Measurements from ENCODE around the gene TIAM1. TPM values are rescaled to one million over a fixed set of nuclear protein-coding genes. Genes with fewer than 3 reads are reported as not detected.

TIAM1 gene
- total RNA-seq, 1 donor from 2014 or later, result 17.8 TPM

DNA sequence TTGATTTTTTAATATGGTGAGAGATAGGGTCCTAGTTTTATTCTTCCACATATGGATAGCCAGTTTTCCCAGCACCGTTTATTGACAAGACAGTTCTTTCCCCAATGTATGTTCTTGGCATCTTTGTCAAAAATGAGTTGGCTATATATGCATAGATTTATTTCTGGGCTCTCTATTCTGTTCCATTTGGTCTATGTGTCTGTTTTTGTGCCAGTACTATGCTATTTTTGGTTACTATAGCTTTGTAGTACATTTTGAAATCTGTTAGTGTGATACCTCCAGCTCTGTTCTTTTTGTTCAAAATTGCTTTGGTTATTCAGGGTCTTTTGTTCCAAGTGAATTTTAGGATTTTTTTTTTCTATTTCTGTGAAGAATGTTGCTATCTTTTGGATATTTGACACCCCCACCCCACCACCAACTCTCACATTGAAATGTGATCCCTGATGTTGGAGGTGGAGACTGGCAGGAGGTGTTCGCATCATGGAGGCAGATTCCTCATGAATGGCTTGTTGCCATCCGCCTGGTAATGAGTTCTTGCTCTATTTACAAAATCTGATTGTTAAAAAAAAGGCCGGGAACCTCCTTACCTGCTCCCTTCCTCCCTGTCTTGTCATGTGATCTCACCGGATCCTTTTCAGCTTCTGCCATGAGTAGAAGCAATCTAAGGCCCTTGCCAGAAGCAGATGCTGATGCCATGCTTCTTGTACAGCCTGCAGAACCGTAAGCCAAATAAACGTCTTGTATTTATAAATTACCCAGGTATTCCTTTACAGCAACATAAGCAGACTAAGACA, 251.0 kb downstream of the TIAM1 start:
- no peaks in the 10 kb centered on the region for H3K36me3 Mint-ChIP-seq (ENCODE audit: low read depth, unreplicated experiment)
- H3K27ac Mint-ChIP-seq (ENCODE audit: unreplicated experiment), result no peak overlapping the region
- H2AFZ ChIP-seq (ENCODE audit: low read depth, low read length), result no peak overlapping the region
- no peaks in the 10 kb centered on the region for H3K79me2 ChIP-seq (ENCODE audit: insufficient read depth, low read length)
- H3K9ac ChIP-seq (ENCODE audit: low read length), result no peak overlapping the region
- no peaks in the 10 kb centered on the region for H3K9me3 ChIP-seq (ENCODE audit: insufficient read depth, low read depth, low read length)
- no peak for TF ChIP-seq EZH2 (IDR thresholded peaks at IDR 0.05; ENCODE audit: insufficient read depth, low read length)
- TF ChIP-seq, protein P1, sequence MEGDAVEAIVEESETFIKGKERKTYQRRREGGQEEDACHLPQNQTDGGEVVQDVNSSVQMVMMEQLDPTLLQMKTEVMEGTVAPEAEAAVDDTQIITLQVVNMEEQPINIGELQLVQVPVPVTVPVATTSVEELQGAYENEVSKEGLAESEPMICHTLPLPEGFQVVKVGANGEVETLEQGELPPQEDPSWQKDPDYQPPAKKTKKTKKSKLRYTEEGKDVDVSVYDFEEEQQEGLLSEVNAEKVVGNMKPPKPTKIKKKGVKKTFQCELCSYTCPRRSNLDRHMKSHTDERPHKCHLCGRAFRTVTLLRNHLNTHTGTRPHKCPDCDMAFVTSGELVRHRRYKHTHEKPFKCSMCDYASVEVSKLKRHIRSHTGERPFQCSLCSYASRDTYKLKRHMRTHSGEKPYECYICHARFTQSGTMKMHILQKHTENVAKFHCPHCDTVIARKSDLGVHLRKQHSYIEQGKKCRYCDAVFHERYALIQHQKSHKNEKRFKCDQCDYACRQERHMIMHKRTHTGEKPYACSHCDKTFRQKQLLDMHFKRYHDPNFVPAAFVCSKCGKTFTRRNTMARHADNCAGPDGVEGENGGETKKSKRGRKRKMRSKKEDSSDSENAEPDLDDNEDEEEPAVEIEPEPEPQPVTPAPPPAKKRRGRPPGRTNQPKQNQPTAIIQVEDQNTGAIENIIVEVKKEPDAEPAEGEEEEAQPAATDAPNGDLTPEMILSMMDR (IDR thresholded peaks at IDR 0.05; ENCODE audit: insufficient read depth, low read depth, low read length), result no peak
- H3K4me2 ChIP-seq (ENCODE audit: low read length), result no peak overlapping the region
- no peaks in the 10 kb centered on the region for H3K4me1 ChIP-seq (ENCODE audit: insufficient read depth, low read length)
- no peaks in the 10 kb centered on the region for H3K36me3 ChIP-seq (ENCODE audit: insufficient read depth, low read length)
- no peaks in the 10 kb centered on the region for H4K20me1 ChIP-seq (ENCODE audit: insufficient read depth, low read length)
- H3K4me3 Mint-ChIP-seq (ENCODE audit: unreplicated experiment), result no peak overlapping the region
- DNase-seq (ENCODE audit: low read depth) (no peak), FAIRE-seq (no peak)
- no peak overlapping the region for H3K4me3 ChIP-seq (ENCODE audit: insufficient read depth, low read depth, low read length)
- no peaks in the 10 kb centered on the region for H3K27me3 Mint-ChIP-seq (ENCODE audit: low read depth, unreplicated experiment)
- H3K27me3 ChIP-seq (ENCODE audit: insufficient read depth, low read length), result no peaks in the 10 kb centered on the region
- no peak overlapping the region for H3K27ac ChIP-seq (ENCODE audit: low read depth, low read length)
- H3K4me1 Mint-ChIP-seq (ENCODE audit: low read depth, unreplicated experiment), result no peaks in the 10 kb centered on the region
- no peaks in the 10 kb centered on the region for H3K9me3 Mint-ChIP-seq (ENCODE audit: unreplicated experiment)

DNA sequence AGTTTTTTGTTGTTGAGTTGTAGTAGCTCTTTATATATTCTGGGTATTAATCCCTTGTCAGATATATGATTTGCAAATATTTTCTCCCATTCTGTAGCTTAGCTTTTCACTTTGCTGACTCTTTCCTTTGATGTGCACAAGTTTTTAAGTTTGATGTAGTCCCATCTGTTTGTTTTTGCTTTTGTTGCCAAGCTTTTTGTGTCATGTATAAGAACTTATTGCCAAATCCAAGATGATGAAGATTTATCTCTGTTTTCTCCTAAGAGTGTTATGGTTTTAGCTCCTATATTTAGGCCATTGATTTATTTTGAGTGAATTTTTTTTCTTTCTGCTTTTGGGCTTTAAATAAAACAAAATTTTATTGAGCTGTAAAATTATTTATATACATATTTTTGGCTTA, 253.7 kb downstream of the TIAM1 start:
- no peaks in the 10 kb centered on the region for H3K27me3 Mint-ChIP-seq (ENCODE audit: low read depth, unreplicated experiment)
- no peak overlapping the region for H3K27ac Mint-ChIP-seq (ENCODE audit: unreplicated experiment)
- no peaks in the 10 kb centered on the region for H3K36me3 Mint-ChIP-seq (ENCODE audit: low read depth, unreplicated experiment)
- no peak overlapping the region for H3K4me2 ChIP-seq (ENCODE audit: low read length)
- TF ChIP-seq, protein P1 (IDR thresholded peaks at IDR 0.05; ENCODE audit: insufficient read depth, low read depth, low read length), result no peak
- no peak for TF ChIP-seq EZH2 (IDR thresholded peaks at IDR 0.05; ENCODE audit: insufficient read depth, low read length)
- no peak overlapping the region for H3K4me3 Mint-ChIP-seq (ENCODE audit: unreplicated experiment)
- no peak overlapping the region for H3K4me3 ChIP-seq (ENCODE audit: insufficient read depth, low read depth, low read length)
- H3K79me2 ChIP-seq (ENCODE audit: insufficient read depth, low read length), result no peaks in the 10 kb centered on the region
- no peak for FAIRE-seq
- no peaks in the 10 kb centered on the region for H3K9me3 ChIP-seq (ENCODE audit: insufficient read depth, low read depth, low read length)
- DNase-seq (ENCODE audit: low read depth), result no peak
- H3K9me3 Mint-ChIP-seq (ENCODE audit: unreplicated experiment), result no peaks in the 10 kb centered on the region
- no peak overlapping the region for H3K27ac ChIP-seq (ENCODE audit: low read depth, low read length)
- no peaks in the 10 kb centered on the region for H3K4me1 Mint-ChIP-seq (ENCODE audit: low read depth, unreplicated experiment)
- H3K4me1 ChIP-seq (ENCODE audit: insufficient read depth, low read length), result no peaks in the 10 kb centered on the region
- H3K27me3 ChIP-seq (ENCODE audit: insufficient read depth, low read length), result peaks cover 2% of the 10 kb centered on the region
- H3K9ac ChIP-seq (ENCODE audit: low read length), result no peak overlapping the region
- H4K20me1 ChIP-seq (ENCODE audit: insufficient read depth, low read length), result no peaks in the 10 kb centered on the region
- H2AFZ ChIP-seq (ENCODE audit: low read depth, low read length), result no peak overlapping the region
- no peaks in the 10 kb centered on the region for H3K36me3 ChIP-seq (ENCODE audit: insufficient read depth, low read length)

DNA sequence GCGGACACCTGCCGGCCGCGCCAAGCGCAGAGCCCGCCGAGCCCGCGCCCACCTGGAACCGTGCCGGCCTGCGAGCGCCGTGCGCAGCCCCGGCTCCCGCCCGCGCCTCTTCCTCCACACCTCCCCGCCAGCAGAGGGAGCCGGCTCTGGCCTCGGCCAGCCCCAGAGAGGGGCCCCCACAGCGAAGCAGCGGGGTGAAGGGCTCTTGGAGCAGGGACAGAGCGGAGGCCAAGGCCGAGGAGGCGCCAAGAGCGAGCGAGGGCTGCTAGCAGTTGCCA, 255.6 kb downstream of the TIAM1 start:
- Histone ChIP-seq H2AFZ (ENCODE audit: low read depth, low read length) (no peak overlapping the region), H3K4me2 (ENCODE audit: low read length) (no peak overlapping the region), H3K79me2 (ENCODE audit: insufficient read depth, low read length) (no peaks in the 10 kb centered on the region), H3K4me1 (ENCODE audit: insufficient read depth, low read length) (no peaks in the 10 kb centered on the region), H3K27ac (ENCODE audit: low read depth, low read length) (no peak overlapping the region), H3K36me3 (ENCODE audit: insufficient read depth, low read length) (no peaks in the 10 kb centered on the region), H3K9ac (ENCODE audit: low read length) (no peak overlapping the region), H3K27me3 (ENCODE audit: insufficient read depth, low read length) (peaks cover 2% of the 10 kb centered on the region), H3K9me3 (ENCODE audit: insufficient read depth, low read depth, low read length) (no peaks in the 10 kb centered on the region), H3K4me3 (ENCODE audit: insufficient read depth, low read depth, low read length) (no peak overlapping the region), H4K20me1 (ENCODE audit: insufficient read depth, low read length) (no peaks in the 10 kb centered on the region)
- Mint-ChIP-seq H3K27ac (ENCODE audit: unreplicated experiment) (no peak overlapping the region), H3K4me1 (ENCODE audit: low read depth, unreplicated experiment) (no peaks in the 10 kb centered on the region), H3K4me3 (ENCODE audit: unreplicated experiment) (no peak overlapping the region), H3K27me3 (ENCODE audit: low read depth, unreplicated experiment) (no peaks in the 10 kb centered on the region), H3K36me3 (ENCODE audit: low read depth, unreplicated experiment) (no peaks in the 10 kb centered on the region), H3K9me3 (ENCODE audit: unreplicated experiment) (no peaks in the 10 kb centered on the region)
- no peak for DNase-seq (ENCODE audit: low read depth)
- FAIRE-seq, result no peak
- TF ChIP-seq, protein P1 (IDR thresholded peaks at IDR 0.05; ENCODE audit: insufficient read depth, low read depth, low read length), result no peak
- TF ChIP-seq EZH2 (IDR thresholded peaks at IDR 0.05; ENCODE audit: insufficient read depth, low read length), result no peak
